GM04504 (cell line): Measurements from ENCODE around the gene SPATA7.
"Not testable (repeated sequence)": the region's sequence is repeated elsewhere in the genome, so short reads cannot be mapped to it uniquely, and the experiment has no call there.

ENCODE experiments used
- DNase-seq: peaks from one replicate; pipeline ENCODE4 v3.0.0-alpha.2; 2012; ENCODE audit warnings: low read depth

The SPATA7 gene

GRCh38 chr14:88385212-88386101, at the start of gene SPATA7:
Gene SPATA7 (plus strand): TSS chr14:88385657. CDS start chr14:88385819, 162 bp downstream.
- peak; percentile 72 for DNase-seq

GRCh38 chr14:88340357-88340756, 45.1 kb upstream of the SPATA7 start:
- DNase-seq, result no peak

- no peak for DNase-seq
Measured at GRCh38 chr14:88342980-88343379, 42.5 kb upstream of the SPATA7 start.

GRCh38 chr14:88346048-88346639, 39.3 kb upstream of the SPATA7 start:
- peak; percentile 46 for DNase-seq

- no peak for DNase-seq
Measured at GRCh38 chr14:88348546-88348945, 36.9 kb upstream of the SPATA7 start.

GRCh38 chr14:88351966-88352691, 33.3 kb upstream of the SPATA7 start:
- DNase-seq, result no peak

GRCh38 chr14:88352698-88353097, 32.8 kb upstream of the SPATA7 start:
- DNase-seq, result no peak

GRCh38 chr14:88354358-88354757, 31.1 kb upstream of the SPATA7 start:
- DNase-seq, result no peak

GRCh38 chr14:88359500-88359899, 26.0 kb upstream of the SPATA7 start:
- no peak for DNase-seq

- DNase-seq, result no peak
Measured at GRCh38 chr14:88363644-88364043, 21.8 kb upstream of the SPATA7 start.

- no peak for DNase-seq
Measured at GRCh38 chr14:88364710-88365413, 20.6 kb upstream of the SPATA7 start.

- no peak for DNase-seq
Measured at GRCh38 chr14:88369496-88369895, 16.0 kb upstream of the SPATA7 start.

- DNase-seq, result no peak
Measured at GRCh38 chr14:88379706-88380343, 5.6 kb upstream of the SPATA7 start.

GRCh38 chr14:88380405-88380804, 5.1 kb upstream of the SPATA7 start:
- DNase-seq, result no peak

- not testable (repeated sequence) for DNase-seq
Measured at GRCh38 chr14:88381634-88382033, 3.8 kb upstream of the SPATA7 start.

GRCh38 chr14:88384718-88385117, 739 bp upstream of the SPATA7 start:
- no peak for DNase-seq

GRCh38 chr14:88386256-88386794, 868 bp downstream of the SPATA7 start:
- no peak for DNase-seq

- DNase-seq, result no peak
Measured at GRCh38 chr14:88388741-88389282, 3.4 kb downstream of the SPATA7 start.

GRCh38 chr14:88392609-88393008, 7.2 kb downstream of the SPATA7 start:
- no peak for DNase-seq

GRCh38 chr14:88411039-88411438, 25.6 kb downstream of the SPATA7 start:
- no peak for DNase-seq

- DNase-seq, result no peak
Measured at GRCh38 chr14:88417594-88417993, 32.1 kb downstream of the SPATA7 start.
